Measurements from ENCODE around the gene SHH.

SHH gene

GRCh38 chr7:155811895-155812761, at the start of gene SHH:
Gene SHH (minus strand): TSS chr7:155812463. CDS start chr7:155812122, 341 bp downstream.
- Histone ChIP-seq H3K4me1 (ENCODE audit: insufficient read depth, low read length) (peaks cover 17% of the 10 kb centered on the region), H3K9me3 (ENCODE audit: insufficient read depth, low read depth, low read length) (no peaks in the 10 kb centered on the region), H3K9ac (ENCODE audit: low read depth, low read length) (no peak within 1 kb of the TSS), H3K27me3 (ENCODE audit: insufficient read depth, low read length) (peaks cover 93% of the 10 kb centered on the region), H3K36me3 (ENCODE audit: insufficient read depth, low read depth, low read length) (no peaks in the 10 kb centered on the region), H3K27ac (ENCODE audit: low read length) (no peak within 1 kb of the TSS), H3K4me3 (ENCODE audit: low read length) (peak within 1 kb of the TSS; percentile 45; the same call in 1 of the 2 replicates)

GRCh38 chr7:155861480-155861868, 49.2 kb upstream of the SHH start:
- H3K27ac ChIP-seq (ENCODE audit: low read length), result no peak overlapping the region
- no peaks in the 10 kb centered on the region for H3K4me1 ChIP-seq (ENCODE audit: insufficient read depth, low read length)
- H3K27me3 ChIP-seq (ENCODE audit: insufficient read depth, low read length), result 0 out of 2 replicates have a peak, but pooled peaks cover 7% of the 10 kb centered on the region
- H3K9ac ChIP-seq (ENCODE audit: low read depth, low read length), result no peak overlapping the region
- H3K36me3 ChIP-seq (ENCODE audit: insufficient read depth, low read depth, low read length), result no peaks in the 10 kb centered on the region
- H3K4me3 ChIP-seq (ENCODE audit: low read length), result no peak overlapping the region
- no peaks in the 10 kb centered on the region for H3K9me3 ChIP-seq (ENCODE audit: insufficient read depth, low read depth, low read length)

- Histone ChIP-seq H3K9ac (ENCODE audit: low read depth, low read length) (no peak overlapping the region), H3K27ac (ENCODE audit: low read length) (no peak overlapping the region), H3K4me1 (ENCODE audit: insufficient read depth, low read length) (no peaks in the 10 kb centered on the region), H3K9me3 (ENCODE audit: insufficient read depth, low read depth, low read length) (no peaks in the 10 kb centered on the region), H3K36me3 (ENCODE audit: insufficient read depth, low read depth, low read length) (no peaks in the 10 kb centered on the region), H3K4me3 (ENCODE audit: low read length) (no peak overlapping the region), H3K27me3 (ENCODE audit: insufficient read depth, low read length) (0 out of 2 replicates have a peak, but pooled peaks cover 7% of the 10 kb centered on the region)
Measured at GRCh38 chr7:155860840-155861479, 48.7 kb upstream of the SHH start.

GRCh38 chr7:155860461-155860839, 48.2 kb upstream of the SHH start:
- no peaks in the 10 kb centered on the region for H3K4me1 ChIP-seq (ENCODE audit: insufficient read depth, low read length)
- H3K9me3 ChIP-seq (ENCODE audit: insufficient read depth, low read depth, low read length), result no peaks in the 10 kb centered on the region
- no peak overlapping the region for H3K27ac ChIP-seq (ENCODE audit: low read length)
- H3K4me3 ChIP-seq (ENCODE audit: low read length), result no peak overlapping the region
- no peak overlapping the region for H3K9ac ChIP-seq (ENCODE audit: low read depth, low read length)
- H3K27me3 ChIP-seq (ENCODE audit: insufficient read depth, low read length), result 0 out of 2 replicates have a peak, but pooled peaks cover 7% of the 10 kb centered on the region
- H3K36me3 ChIP-seq (ENCODE audit: insufficient read depth, low read depth, low read length), result no peaks in the 10 kb centered on the region

GRCh38 chr7:155858521-155859061, 46.3 kb upstream of the SHH start:
- Histone ChIP-seq H3K4me3 (ENCODE audit: low read length) (no peak overlapping the region), H3K4me1 (ENCODE audit: insufficient read depth, low read length) (no peaks in the 10 kb centered on the region), H3K27ac (ENCODE audit: low read length) (no peak overlapping the region), H3K36me3 (ENCODE audit: insufficient read depth, low read depth, low read length) (no peaks in the 10 kb centered on the region), H3K9me3 (ENCODE audit: insufficient read depth, low read depth, low read length) (no peaks in the 10 kb centered on the region), H3K9ac (ENCODE audit: low read depth, low read length) (no peak overlapping the region), H3K27me3 (ENCODE audit: insufficient read depth, low read length) (0 out of 2 replicates have a peak, but pooled peaks cover 7% of the 10 kb centered on the region)

GRCh38 chr7:155857141-155857540, 44.9 kb upstream of the SHH start:
- H3K4me1 ChIP-seq (ENCODE audit: insufficient read depth, low read length), result no peaks in the 10 kb centered on the region
- no peak overlapping the region for H3K27ac ChIP-seq (ENCODE audit: low read length)
- 0 out of 2 replicates have a peak, but pooled peaks cover 7% of the 10 kb centered on the region for H3K27me3 ChIP-seq (ENCODE audit: insufficient read depth, low read length)
- H3K4me3 ChIP-seq (ENCODE audit: low read length), result no peak overlapping the region
- no peaks in the 10 kb centered on the region for H3K9me3 ChIP-seq (ENCODE audit: insufficient read depth, low read depth, low read length)
- H3K9ac ChIP-seq (ENCODE audit: low read depth, low read length), result no peak overlapping the region
- H3K36me3 ChIP-seq (ENCODE audit: insufficient read depth, low read depth, low read length), result no peaks in the 10 kb centered on the region

- no peak overlapping the region for H3K4me3 ChIP-seq (ENCODE audit: low read length)
- H3K4me1 ChIP-seq (ENCODE audit: insufficient read depth, low read length), result no peaks in the 10 kb centered on the region
- H3K36me3 ChIP-seq (ENCODE audit: insufficient read depth, low read depth, low read length), result no peaks in the 10 kb centered on the region
- H3K27me3 ChIP-seq (ENCODE audit: insufficient read depth, low read length), result 0 out of 2 replicates have a peak, but pooled peaks cover 7% of the 10 kb centered on the region
- H3K9me3 ChIP-seq (ENCODE audit: insufficient read depth, low read depth, low read length), result no peaks in the 10 kb centered on the region
- no peak overlapping the region for H3K9ac ChIP-seq (ENCODE audit: low read depth, low read length)
- no peak overlapping the region for H3K27ac ChIP-seq (ENCODE audit: low read length)
Measured at GRCh38 chr7:155856656-155857055, 44.4 kb upstream of the SHH start.

- Histone ChIP-seq H3K36me3 (ENCODE audit: insufficient read depth, low read depth, low read length) (no peaks in the 10 kb centered on the region), H3K4me1 (ENCODE audit: insufficient read depth, low read length) (no peaks in the 10 kb centered on the region), H3K27ac (ENCODE audit: low read length) (no peak overlapping the region), H3K4me3 (ENCODE audit: low read length) (no peak overlapping the region), H3K27me3 (ENCODE audit: insufficient read depth, low read length) (no peaks in the 10 kb centered on the region), H3K9me3 (ENCODE audit: insufficient read depth, low read depth, low read length) (no peaks in the 10 kb centered on the region), H3K9ac (ENCODE audit: low read depth, low read length) (no peak overlapping the region)
Measured at GRCh38 chr7:155852426-155853301, 40.4 kb upstream of the SHH start.

GRCh38 chr7:155851892-155852291, 39.6 kb upstream of the SHH start:
- Histone ChIP-seq H3K9me3 (ENCODE audit: insufficient read depth, low read depth, low read length) (no peaks in the 10 kb centered on the region), H3K27ac (ENCODE audit: low read length) (no peak overlapping the region), H3K4me3 (ENCODE audit: low read length) (no peak overlapping the region), H3K9ac (ENCODE audit: low read depth, low read length) (no peak overlapping the region), H3K4me1 (ENCODE audit: insufficient read depth, low read length) (no peaks in the 10 kb centered on the region), H3K27me3 (ENCODE audit: insufficient read depth, low read length) (no peaks in the 10 kb centered on the region), H3K36me3 (ENCODE audit: insufficient read depth, low read depth, low read length) (no peaks in the 10 kb centered on the region)

GRCh38 chr7:155850766-155851678, 38.8 kb upstream of the SHH start:
- no peaks in the 10 kb centered on the region for H3K4me1 ChIP-seq (ENCODE audit: insufficient read depth, low read length)
- no peaks in the 10 kb centered on the region for H3K36me3 ChIP-seq (ENCODE audit: insufficient read depth, low read depth, low read length)
- no peaks in the 10 kb centered on the region for H3K9me3 ChIP-seq (ENCODE audit: insufficient read depth, low read depth, low read length)
- no peaks in the 10 kb centered on the region for H3K27me3 ChIP-seq (ENCODE audit: insufficient read depth, low read length)
- H3K4me3 ChIP-seq (ENCODE audit: low read length), result no peak overlapping the region
- H3K9ac ChIP-seq (ENCODE audit: low read depth, low read length), result no peak overlapping the region
- no peak overlapping the region for H3K27ac ChIP-seq (ENCODE audit: low read length)

Data from iPS-20b (cell line).